D721Med (cell line): ENCODE data around the gene IQCN.
A peak's percentile ranks its signal among the peaks of the same experiment; 100 is the strongest.
"Not testable (repeated sequence)": the region's sequence is repeated elsewhere in the genome, so short reads cannot be mapped to it uniquely, and the experiment has no call there.

ENCODE experiments used
- DNase-seq: peaks from one replicate; pipeline ENCODE4 v3.0.0; 2011; ENCODE audit warnings: low spot score; ENCODE audit not compliant: insufficient read length
- FAIRE-seq: peaks from 2 replicates; lab custom pipeline; 2011; peaks lifted over from hg19 to GRCh38; lab: Jason Lieb, UNC
- TF ChIP-seq, protein P1 (sequence below): IDR thresholded peaks from 2 replicates; pipeline ENCODE4 v1.5.1; 2012; ENCODE audit warnings: mild to moderate bottlenecking, control low read depth; ENCODE audit not compliant: insufficient read depth; ENCODE audit errors: missing control alignments

The IQCN gene

DNA sequence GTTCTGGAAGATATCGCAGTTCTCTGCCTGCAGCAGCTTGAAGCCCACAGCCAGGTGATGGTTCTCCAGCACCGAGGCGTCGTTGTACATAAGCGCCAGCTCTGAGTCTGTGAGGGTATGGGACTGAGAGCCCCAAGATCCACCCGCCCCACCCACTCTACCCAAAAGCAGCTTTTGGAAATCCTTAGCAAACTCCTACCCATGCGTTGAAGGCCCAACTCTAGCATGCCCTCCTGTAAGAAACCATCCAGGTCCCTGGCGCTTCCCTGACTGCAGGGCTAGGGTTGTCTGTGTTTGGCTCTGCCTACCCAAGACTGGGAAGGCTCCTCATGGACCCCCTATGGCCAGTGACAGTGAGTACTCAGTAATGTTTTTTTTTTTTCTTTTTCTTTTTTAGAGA is 57.5 kb downstream of the IQCN start:
- TF ChIP-seq, protein P1, sequence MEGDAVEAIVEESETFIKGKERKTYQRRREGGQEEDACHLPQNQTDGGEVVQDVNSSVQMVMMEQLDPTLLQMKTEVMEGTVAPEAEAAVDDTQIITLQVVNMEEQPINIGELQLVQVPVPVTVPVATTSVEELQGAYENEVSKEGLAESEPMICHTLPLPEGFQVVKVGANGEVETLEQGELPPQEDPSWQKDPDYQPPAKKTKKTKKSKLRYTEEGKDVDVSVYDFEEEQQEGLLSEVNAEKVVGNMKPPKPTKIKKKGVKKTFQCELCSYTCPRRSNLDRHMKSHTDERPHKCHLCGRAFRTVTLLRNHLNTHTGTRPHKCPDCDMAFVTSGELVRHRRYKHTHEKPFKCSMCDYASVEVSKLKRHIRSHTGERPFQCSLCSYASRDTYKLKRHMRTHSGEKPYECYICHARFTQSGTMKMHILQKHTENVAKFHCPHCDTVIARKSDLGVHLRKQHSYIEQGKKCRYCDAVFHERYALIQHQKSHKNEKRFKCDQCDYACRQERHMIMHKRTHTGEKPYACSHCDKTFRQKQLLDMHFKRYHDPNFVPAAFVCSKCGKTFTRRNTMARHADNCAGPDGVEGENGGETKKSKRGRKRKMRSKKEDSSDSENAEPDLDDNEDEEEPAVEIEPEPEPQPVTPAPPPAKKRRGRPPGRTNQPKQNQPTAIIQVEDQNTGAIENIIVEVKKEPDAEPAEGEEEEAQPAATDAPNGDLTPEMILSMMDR, result no peak
- DNase-seq, result no peak
- no peak for FAIRE-seq

- TF ChIP-seq, protein P1, result no peak
- DNase-seq (no peak), FAIRE-seq (no peak)
These were observed 59.3 kb downstream of the IQCN start for GRCh38 chr19:18214779-18215433.

GRCh38 chr19:18211683-18212082 is 62.6 kb downstream of the IQCN start:
- no peak for FAIRE-seq
- DNase-seq, result peak; percentile 8
- TF ChIP-seq, protein P1, result no peak

GRCh38 chr19:18209912-18210311 is 64.3 kb downstream of the IQCN start:
- FAIRE-seq, DNase-seq: not testable (repeated sequence)

- FAIRE-seq (no peak), DNase-seq (peak; percentile 26)
- TF ChIP-seq, protein P1, result peak; percentile 41
These were observed 65.9 kb downstream of the IQCN start for GRCh38 chr19:18208098-18208951.
